NCI-H187 (cell line): ENCODE results near the gene WEE1.
A peak's percentile ranks its signal among the peaks of the same experiment; 100 is the strongest.
"Not testable (repeated sequence)": the region's sequence is repeated elsewhere in the genome, so short reads cannot be mapped to it uniquely, and the experiment has no call there.

Experiments
- DNase-seq, 2 experiments: peaks; one replicate each; lab custom pipeline; 2025; lab: John Stamatoyannopoulos, UW

Gene WEE1

GRCh38 chr11:9573052-9573774 lies at the start of gene WEE1:
TSS of gene WEE1 (plus strand) at chr11:9573670. CDS start at chr11:9573934, 264 bp downstream.
- peak; percentile 98 to 99 for DNase-seq

- DNase-seq = no peak
These were observed 49.5 kb upstream of the WEE1 start for GRCh38 chr11:9524001-9524400.

GRCh38 chr11:9525116-9525515 lies 48.4 kb upstream of the WEE1 start:
- no peak for DNase-seq

- DNase-seq = no peak
These were observed 45.9 kb upstream of the WEE1 start for GRCh38 chr11:9527481-9528135.

- DNase-seq = no peak
These were observed 45.4 kb upstream of the WEE1 start for GRCh38 chr11:9528136-9528501.

GRCh38 chr11:9528573-9529333 lies 44.7 kb upstream of the WEE1 start:
- DNase-seq = no peak

- DNase-seq = no peak
These were observed 44.2 kb upstream of the WEE1 start for GRCh38 chr11:9529334-9529650.

GRCh38 chr11:9530020-9530621 lies 43.3 kb upstream of the WEE1 start:
- DNase-seq = no peak

- no peak for DNase-seq
These were observed 42.4 kb upstream of the WEE1 start for GRCh38 chr11:9530901-9531625.

GRCh38 chr11:9533058-9533457 lies 40.4 kb upstream of the WEE1 start:
- no peak for DNase-seq

- DNase-seq = no peak
These were observed 39.6 kb upstream of the WEE1 start for GRCh38 chr11:9533736-9534473.

GRCh38 chr11:9535189-9535781 lies 38.2 kb upstream of the WEE1 start:
- DNase-seq = peak; percentile 38 to 65

GRCh38 chr11:9538548-9538947 lies 34.9 kb upstream of the WEE1 start:
- DNase-seq = no peak

- not testable (repeated sequence) for DNase-seq
These were observed 24.3 kb upstream of the WEE1 start for GRCh38 chr11:9549216-9549615.

- no peak for DNase-seq
These were observed 23.3 kb upstream of the WEE1 start for GRCh38 chr11:9550191-9550628.

GRCh38 chr11:9561279-9561982 lies 12.0 kb upstream of the WEE1 start:
- no peak for DNase-seq

- no peak for DNase-seq
These were observed 10.8 kb upstream of the WEE1 start for GRCh38 chr11:9562716-9563115.

- no peak for DNase-seq
These were observed 10.2 kb upstream of the WEE1 start for GRCh38 chr11:9563196-9563730.

GRCh38 chr11:9565822-9566560 lies 7.5 kb upstream of the WEE1 start:
- no peak for DNase-seq
